ENCODE data around the gene TSN.
"Not testable (repeated sequence)": the region's sequence is repeated elsewhere in the genome, so short reads cannot be mapped to it uniquely, and the experiment has no call there.

Gene TSN

GRCh38 chr2:121798617-121799016, 43.2 kb downstream of the TSN start:
- FAIRE-seq (no peak), DNase-seq (ENCODE audit: low spot score) (no peak)

- FAIRE-seq = no peak
These were observed 46.5 kb downstream of the TSN start for GRCh38 chr2:121801916-121802315.

GRCh38 chr2:121803503-121803902, 48.1 kb downstream of the TSN start:
- DNase-seq (ENCODE audit: low spot score) (no peak), FAIRE-seq (no peak)

More at GRCh38 chr2:121801916-121802315, 46.5 kb downstream of the TSN start:
- no peak for DNase-seq (ENCODE audit: low spot score)

- peak; percentile 77 for FAIRE-seq
- peak; percentile 88 for DNase-seq (ENCODE audit: low spot score)
These were observed 48.9 kb downstream of the TSN start for GRCh38 chr2:121804340-121804739.

DNA sequence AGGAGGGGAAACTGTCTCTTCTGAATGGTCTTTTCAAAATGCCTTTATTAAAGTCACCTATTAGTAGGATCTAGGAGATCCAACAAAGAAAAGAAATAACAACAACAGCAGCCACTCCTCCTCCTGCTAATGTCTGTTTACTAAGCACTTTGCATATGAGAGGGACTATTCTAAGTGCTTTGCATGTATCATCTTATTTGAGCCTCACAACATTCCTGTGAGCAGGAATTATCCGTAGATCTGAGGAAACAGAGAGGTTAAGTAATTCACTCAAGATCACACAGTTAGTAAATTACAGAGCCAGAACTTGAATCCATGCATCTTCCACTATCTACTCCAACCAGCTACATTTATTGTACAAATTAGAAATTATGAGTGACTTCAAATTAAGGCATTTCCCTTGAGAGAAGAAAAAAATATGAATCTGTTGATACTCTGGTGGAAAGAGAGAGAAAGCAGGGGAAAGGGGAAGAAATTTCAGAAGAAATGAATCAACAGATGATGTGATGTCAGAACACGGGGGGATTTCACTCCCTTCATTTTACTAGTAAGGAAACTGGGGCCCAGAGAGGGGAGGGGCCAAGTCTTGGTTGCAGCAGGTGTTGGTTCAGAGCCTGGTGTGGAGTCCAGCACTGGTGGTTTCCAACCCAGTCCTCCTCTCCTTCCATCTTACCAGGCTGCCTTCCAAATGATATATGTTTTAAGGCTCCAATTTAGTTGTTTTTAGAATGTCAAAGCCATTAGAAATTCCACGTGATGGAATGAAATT, 49.7 kb downstream of the TSN start:
- DNase-seq (ENCODE audit: low spot score) (no peak), FAIRE-seq (peak; percentile 66)

DNA sequence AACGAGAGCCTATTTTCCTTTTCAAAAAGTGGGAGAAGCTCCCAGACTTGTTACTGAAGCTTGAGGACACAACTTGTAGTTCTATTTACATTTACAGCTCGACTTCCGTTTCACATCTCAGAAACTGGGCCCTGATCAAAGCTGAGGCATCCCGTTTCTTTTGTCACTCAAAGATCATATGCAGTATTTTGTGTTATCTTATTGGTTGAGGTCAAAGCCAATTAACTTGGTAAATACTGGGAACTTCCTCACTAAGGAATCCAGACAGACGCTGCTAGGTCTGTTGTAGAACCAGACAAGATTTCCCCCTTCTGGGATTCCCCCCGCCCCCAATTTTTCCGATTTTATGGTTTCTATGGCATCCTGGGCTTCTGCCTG, 50.3 kb downstream of the TSN start:
- no peak for FAIRE-seq
- DNase-seq (ENCODE audit: low spot score) = no peak

GRCh38 chr2:121807771-121808170, 52.3 kb downstream of the TSN start:
- DNase-seq (ENCODE audit: low spot score); FAIRE-seq: not testable (repeated sequence)

DNA sequence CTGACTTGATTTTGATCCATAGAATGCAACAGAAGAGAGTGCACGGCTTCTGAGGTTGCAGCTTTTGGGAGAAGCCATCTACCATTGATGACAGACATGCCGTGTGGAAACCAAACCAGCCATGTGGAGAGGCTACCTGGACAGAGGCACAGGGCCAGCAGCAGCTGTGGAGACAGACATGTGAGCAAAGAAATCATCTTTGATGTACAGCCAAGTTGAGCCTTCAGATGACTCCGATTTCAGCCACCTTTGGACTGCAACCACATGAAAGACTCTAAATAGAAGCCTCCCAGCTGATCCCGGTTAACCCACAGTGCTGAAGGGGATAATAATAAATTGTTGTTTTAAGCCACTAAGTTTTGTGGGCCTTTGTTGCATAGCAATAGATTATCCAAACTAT, 54.2 kb downstream of the TSN start:
- FAIRE-seq (no peak), DNase-seq (ENCODE audit: low spot score) (peak; percentile 43)

DNA sequence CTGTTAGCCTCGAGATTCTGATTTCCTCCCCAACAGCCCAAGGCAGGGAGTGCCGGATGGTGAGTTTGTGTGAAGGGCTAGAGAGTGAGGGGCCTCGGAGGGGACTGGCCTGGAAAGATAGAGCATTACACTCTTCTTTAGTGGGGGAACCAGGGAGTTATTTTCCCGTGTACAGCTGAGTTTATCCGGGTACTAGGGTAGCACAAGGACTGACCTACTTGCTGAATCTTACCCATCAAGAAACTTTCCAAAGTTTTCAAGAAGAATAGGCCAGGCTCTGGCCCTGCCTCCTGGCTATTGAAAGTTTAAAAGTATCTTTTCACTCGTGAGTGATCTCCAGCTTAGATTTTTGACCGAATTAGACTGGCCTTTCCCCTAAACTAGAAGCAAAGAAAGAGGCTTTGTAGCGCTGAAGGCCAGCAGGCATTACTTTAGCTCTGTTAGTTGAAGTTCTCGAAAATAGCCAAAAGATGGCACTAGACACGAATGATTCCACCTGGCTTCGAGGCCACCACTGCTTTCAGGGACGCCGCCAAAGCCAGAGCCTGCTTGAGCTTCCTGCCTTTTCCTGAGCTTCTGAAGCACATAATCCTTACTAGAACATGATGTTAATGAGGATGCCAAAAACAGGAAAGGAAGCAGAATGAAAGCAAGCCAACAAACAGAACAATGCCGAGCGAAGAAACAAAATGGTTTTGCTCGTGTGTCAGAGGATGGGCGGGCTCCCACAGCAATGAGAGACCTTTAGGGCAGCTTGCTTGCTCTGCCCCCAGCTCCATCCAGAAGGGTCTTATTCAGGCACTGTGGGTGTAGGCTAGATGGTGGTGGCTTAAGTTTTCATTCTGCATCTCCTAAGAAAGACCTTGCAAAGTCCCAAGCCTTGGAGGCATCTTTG, 55.8 kb downstream of the TSN start:
- DNase-seq (ENCODE audit: low spot score) (peak; percentile 82), FAIRE-seq (no peak)

DNA sequence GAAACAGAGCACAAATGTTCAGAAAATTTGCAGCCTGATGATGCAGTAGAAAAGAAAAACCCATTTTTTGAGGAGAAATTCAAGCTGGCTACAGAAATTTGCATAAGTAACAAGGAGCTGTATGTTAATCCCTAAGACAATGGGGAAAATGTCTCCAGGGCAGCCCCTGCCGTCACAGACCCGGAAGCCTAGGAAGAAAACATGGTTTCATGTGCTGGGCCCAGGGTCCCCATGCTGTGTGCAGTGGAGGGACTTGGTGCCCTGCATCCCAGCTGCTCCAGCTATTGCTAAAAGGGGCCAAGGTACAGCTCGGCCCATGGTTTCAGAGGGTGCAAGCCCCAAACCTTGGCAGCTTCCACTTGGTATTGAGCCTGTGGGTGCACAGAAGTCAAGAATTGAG, 57.6 kb downstream of the TSN start:
- FAIRE-seq; DNase-seq (ENCODE audit: low spot score): not testable (repeated sequence)

- FAIRE-seq (no peak), DNase-seq (ENCODE audit: low spot score) (no peak)
These were observed 59.8 kb downstream of the TSN start for GRCh38 chr2:121815216-121815615.

- FAIRE-seq = peak; percentile 81
These were observed 61.3 kb downstream of the TSN start for GRCh38 chr2:121816797-121817196.

GRCh38 chr2:121817304-121817703, 61.9 kb downstream of the TSN start:
- DNase-seq (ENCODE audit: low spot score); FAIRE-seq: not testable (repeated sequence)

More at GRCh38 chr2:121816797-121817196, 61.3 kb downstream of the TSN start:
- no peak for DNase-seq (ENCODE audit: low spot score)
